Measurements from ENCODE around the gene PNPLA6. TPM values are rescaled to one million over a fixed set of nuclear protein-coding genes. Genes with fewer than 3 reads are reported as not detected.

The PNPLA6 gene
- polyA plus RNA-seq, 3 donors from 2014 or later = 4.9 to 17.5 (median 9.8) TPM

- no peak for DNase-seq
- H3K4me3 Mint-ChIP-seq = no peak overlapping the region
- no peaks in the 10 kb centered on the region for H3K27me3 Mint-ChIP-seq (ENCODE audit: low read depth in 3 of 3)
- H3K36me3 Mint-ChIP-seq = no peaks in the 10 kb centered on the region
- H3K4me1 Mint-ChIP-seq = no peaks in the 10 kb centered on the region
- no peak overlapping the region for H3K27ac Mint-ChIP-seq
- H3K9me3 Mint-ChIP-seq = no peaks in the 10 kb centered on the region
Measured at GRCh38 chr19:7610491-7611240, 75.1 kb downstream of the PNPLA6 start.

Other genes starting within 250 kb of the PNPLA6 start
- gene INSR, start 241.3 kb upstream of the PNPLA6 start, polyA plus RNA-seq = under 1 TPM; 0.03 to 0.29 (median 0.04) TPM
- gene ARHGEF18, start 186.8 kb upstream of the PNPLA6 start, polyA plus RNA-seq = 1 to 10 TPM in 2 of 3 donors, under 1 TPM in 1; 0.86 to 7.8 (median 1.2) TPM
- gene PEX11G, start 46.7 kb upstream of the PNPLA6 start, polyA plus RNA-seq = 1 to 10 TPM in 2 of 3 donors, under 1 TPM in 1; 0.21 to 2.8 (median 1.2) TPM
- 1 to 10 TPM; 1.3 to 3.1 (median 1.8) TPM for gene ZNF358, start 19.6 kb upstream of the PNPLA6 start, polyA plus RNA-seq
- 10 to 100 TPM in 1 of 3 donors, 1 to 10 TPM in 2; 6.6 to 17.1 (median 9.5) TPM for gene MCOLN1, start 13.1 kb upstream of the PNPLA6 start, polyA plus RNA-seq
- not detected for gene CAMSAP3, start 60.1 kb downstream of the PNPLA6 start, polyA plus RNA-seq
- 10 to 100 TPM in 2 of 3 donors, 1 to 10 TPM in 1; 5.5 to 13.3 (median 12.4) TPM for gene XAB2, start 93.8 kb downstream of the PNPLA6 start, polyA plus RNA-seq
- 100 to 1,000 TPM; 107 to 376 (median 255) TPM for gene PET100, start 94.1 kb downstream of the PNPLA6 start, polyA plus RNA-seq
- under 1 TPM in 1 of 3 donors, not detected in 2; 0.58 TPM for gene PCP2, start 98.0 kb downstream of the PNPLA6 start, polyA plus RNA-seq
- gene STXBP2, start 101.4 kb downstream of the PNPLA6 start, polyA plus RNA-seq = 100 to 1,000 TPM in 2 of 3 donors, 10 to 100 TPM in 1; 73.7 to 115 (median 100) TPM
- 1 to 10 TPM in 1 of 3 donors, not detected in 2; 1.4 TPM for gene RETN, start 133.3 kb downstream of the PNPLA6 start, polyA plus RNA-seq
- gene MCEMP1, start 141.4 kb downstream of the PNPLA6 start, polyA plus RNA-seq = under 1 TPM in 1 of 3 donors, not detected in 2; 0.14 TPM
- gene TRAPPC5, start 145.1 kb downstream of the PNPLA6 start, polyA plus RNA-seq = 100 to 1,000 TPM; 109 to 217 (median 115) TPM
- gene FCER2, start 166.4 kb downstream of the PNPLA6 start, polyA plus RNA-seq = under 1 TPM in 2 of 3 donors, not detected in 1; 0.29 to 0.50 TPM
- gene CLEC4G, start 196.4 kb downstream of the PNPLA6 start, polyA plus RNA-seq = under 1 TPM in 1 of 3 donors, not detected in 2; 0.43 TPM
- gene CD209, start 211.8 kb downstream of the PNPLA6 start, polyA plus RNA-seq = not detected
- gene CLEC4M, start 227.5 kb downstream of the PNPLA6 start, polyA plus RNA-seq = not detected

All from immature natural killer cell (primary cell).